Germinal center (tissue), 1 donor: Measurements from ENCODE around the gene LMAN1.

Source experiments
- DNase-seq: peaks from one replicate; pipeline ENCODE4 v3.0.0; 2012; ENCODE audit warnings: mixed read lengths, low spot score

Gene LMAN1, protein sequence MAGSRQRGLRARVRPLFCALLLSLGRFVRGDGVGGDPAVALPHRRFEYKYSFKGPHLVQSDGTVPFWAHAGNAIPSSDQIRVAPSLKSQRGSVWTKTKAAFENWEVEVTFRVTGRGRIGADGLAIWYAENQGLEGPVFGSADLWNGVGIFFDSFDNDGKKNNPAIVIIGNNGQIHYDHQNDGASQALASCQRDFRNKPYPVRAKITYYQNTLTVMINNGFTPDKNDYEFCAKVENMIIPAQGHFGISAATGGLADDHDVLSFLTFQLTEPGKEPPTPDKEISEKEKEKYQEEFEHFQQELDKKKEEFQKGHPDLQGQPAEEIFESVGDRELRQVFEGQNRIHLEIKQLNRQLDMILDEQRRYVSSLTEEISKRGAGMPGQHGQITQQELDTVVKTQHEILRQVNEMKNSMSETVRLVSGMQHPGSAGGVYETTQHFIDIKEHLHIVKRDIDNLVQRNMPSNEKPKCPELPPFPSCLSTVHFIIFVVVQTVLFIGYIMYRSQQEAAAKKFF

GRCh38 chr18:59358712-59359575 is at the start of gene LMAN1:
Gene LMAN1, minus strand, starts transcription at chr18:59359265. Its CDS starts 21 bp downstream, at chr18:59359244.
- DNase-seq, result peak; percentile 95

GRCh38 chr18:59402432-59403090 is 43.5 kb upstream of the LMAN1 start:
- DNase-seq, result peak; percentile 80

GRCh38 chr18:59400407-59400806 is 41.3 kb upstream of the LMAN1 start:
- no peak for DNase-seq

DNA sequence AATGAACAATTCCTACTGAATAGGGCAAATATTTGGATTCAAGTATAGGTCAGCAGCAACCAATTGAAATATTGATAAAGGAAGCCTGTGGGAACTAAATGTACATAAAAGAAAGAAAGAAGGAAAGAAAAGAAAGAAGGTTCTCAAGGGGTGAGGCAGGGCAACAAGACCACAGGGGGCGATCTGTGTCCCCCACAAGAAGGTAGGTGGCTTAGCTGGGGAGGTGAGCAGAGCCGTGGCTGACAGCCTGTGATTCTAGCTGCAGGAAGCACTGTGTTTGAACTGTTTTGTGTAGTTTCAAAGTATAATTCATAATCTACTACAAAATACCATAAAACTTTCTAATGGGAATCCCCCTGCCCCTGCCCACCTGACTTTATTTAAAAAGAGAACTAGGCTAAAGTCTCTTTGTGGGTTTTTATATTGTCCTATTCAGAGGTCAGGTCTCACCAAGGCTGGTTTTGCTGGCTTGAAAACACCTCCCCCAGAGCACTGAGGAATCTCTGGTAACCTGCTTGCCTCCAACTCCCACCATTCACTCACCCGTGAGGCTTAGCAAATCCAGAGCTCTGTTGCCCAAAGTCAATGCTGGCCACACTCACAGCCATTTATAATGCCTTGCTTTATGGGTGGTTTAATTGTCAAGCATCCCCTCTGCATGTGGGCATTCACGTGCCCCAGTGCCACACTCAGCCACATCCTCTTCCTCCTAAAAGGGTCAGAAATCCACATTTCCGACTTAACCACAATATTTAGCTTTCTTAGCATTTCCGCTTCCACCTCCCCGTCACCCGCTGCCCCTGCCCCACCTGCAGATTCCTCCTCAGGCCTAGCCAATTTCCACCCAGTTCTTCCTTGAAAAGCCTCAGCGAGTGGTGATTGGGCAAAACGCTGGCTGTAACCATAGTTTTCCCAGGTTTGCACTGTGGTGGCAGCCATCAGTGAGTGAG is 36.4 kb upstream of the LMAN1 start:
- no peak for DNase-seq

DNA sequence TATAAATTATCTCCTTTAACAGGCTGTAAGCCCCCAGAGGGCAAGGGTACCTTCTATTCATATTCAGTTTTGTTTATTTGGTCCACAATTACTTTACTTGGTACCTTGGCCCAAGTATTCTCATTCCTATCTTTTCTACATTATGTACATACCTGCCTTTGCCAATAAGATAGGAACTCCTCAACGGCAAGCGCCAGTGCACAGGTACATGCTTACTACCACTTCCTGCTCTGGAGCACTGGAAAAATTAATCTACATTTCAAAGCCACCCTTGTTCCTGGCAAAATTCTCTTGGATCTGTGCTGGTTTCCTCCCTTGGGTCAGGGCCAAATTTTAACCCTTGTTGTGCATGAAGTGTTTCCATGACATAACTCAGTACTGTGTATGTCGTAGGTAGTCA is 34.3 kb upstream of the LMAN1 start:
- no peak for DNase-seq

DNA sequence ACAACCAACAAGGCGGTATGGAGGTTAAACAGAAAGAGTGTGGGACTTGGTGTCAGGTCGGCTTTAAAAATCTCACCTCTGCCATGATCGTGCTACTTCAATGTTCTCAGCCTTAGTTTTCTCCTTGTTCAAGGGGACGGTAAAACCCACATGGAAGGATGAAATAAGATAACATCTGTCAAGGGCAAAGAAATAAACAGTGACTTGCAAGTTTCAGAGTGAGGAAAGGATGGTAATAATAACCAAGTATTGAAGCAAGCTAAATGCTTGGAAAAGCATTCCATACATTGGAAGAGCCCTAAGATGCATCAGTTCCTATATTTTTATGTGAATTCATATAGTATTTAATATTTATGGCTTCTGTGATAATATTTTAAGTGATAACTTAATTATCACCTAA is 29.8 kb upstream of the LMAN1 start:
- no peak for DNase-seq

GRCh38 chr18:59387687-59388565 is 28.9 kb upstream of the LMAN1 start:
- DNase-seq, result no peak

DNA sequence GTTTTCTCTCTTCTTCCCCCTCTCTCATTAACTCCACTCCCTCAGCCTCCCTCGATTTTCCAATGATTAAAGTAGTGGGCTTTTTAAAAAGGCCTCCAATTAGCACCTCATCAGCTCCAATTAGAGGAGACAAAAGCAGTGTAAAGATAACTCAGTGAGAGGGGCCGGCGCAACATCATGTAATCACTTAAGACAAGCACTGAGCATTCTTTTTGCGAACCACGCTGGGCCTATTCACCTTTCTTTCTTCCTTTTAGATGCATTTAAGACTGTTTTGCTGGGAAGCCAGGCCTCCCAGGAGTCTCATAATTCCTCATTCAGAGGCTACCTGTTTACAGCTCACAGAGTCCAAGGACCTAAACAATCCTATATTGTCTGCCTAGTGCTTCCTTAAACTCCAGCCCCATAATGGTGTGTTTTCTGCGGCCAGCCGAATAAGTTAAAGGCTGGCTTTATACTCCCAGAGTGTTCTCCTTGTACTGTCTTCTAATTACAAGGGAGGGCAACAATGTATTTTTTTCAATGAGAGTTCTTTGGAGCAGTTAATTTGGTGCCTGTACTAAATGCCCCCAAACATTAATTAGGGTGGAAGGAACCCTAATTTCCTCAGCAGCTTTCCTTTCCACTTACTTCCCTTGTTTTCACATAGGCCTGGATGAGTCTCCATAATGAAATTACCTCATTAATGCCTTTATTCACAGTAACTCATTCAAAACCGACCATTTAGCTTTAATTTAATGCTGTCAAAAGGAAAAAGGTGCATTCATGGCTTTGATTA is 28.0 kb upstream of the LMAN1 start:
- DNase-seq, result no peak

DNA sequence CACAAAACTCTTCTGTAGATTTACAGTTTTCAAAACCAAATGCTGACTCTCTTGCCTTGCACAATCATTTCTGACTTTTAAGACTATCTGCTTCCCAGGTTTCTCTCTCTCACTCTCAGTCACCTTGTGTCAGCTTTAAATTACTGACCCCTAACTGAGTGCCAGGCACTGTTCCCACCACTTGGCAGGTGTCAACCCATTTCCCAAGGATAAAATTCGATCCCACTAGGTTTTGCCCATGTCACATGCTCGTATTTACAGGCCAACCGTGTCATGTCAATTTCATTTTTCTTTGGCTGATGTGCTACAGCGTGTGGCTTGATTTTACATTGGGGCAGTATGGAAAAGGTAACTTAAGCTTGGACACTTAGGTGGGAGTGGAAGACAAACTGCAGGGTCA is 26.1 kb upstream of the LMAN1 start:
- no peak for DNase-seq

DNA sequence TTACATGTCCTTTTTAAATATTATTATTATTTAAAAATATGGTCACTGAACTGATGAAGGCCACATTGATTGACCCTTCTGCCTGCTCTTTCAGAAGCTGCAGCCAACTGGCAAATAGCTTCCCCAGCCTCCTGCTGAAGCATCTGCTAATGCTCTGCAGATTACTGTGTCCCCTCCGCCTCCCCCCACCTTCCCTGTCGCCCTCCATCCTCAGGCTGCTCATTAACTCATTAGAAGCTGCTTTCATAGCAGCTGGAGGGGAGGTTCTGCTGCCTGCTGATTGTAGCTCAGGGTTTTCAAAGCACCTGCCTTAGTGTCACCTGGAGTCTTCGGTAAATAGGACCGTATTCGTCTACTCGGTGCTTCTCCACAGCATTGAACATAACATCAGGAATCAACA is 24.8 kb upstream of the LMAN1 start:
- no peak for DNase-seq

DNA sequence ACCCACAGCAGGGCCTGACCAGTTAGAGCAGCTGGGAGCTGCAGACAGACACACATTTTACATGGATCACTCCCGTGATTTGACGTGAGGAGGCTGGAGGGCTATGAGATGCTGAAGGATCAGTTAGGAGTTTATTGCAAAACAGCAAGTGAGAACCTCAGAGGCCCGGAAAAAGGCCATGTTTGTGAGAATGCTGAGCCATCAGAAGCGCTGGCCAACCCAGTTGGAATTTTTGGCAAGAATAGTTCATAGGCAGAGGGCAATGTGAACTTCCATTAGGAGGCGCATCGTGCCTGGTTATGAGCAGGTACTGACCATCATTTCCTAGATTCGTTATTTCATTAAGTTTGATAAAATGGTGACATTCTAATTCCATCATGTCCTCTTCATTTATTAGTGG is 23.3 kb upstream of the LMAN1 start:
- DNase-seq, result no peak

DNA sequence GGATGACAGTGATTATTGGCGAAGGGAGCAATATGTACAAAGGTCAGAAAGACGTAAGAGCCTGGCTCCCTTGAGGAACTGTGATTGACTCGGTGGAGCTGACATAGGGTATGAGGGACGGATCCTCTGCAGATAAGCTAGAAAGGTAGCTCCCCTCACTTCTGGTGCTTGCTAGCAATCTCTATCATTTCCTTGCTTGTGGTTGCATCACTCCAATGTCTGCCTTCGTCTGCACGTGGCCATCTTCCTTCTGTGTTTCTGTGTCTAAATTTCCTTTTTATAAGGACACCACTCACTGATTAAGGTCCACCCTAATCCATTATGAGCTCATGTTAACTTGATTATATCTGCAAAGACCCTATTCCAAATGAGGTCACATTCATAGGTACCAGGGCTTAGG is 22.9 kb upstream of the LMAN1 start:
- no peak for DNase-seq

GRCh38 chr18:59380706-59381105 is 21.6 kb upstream of the LMAN1 start:
- DNase-seq, result no peak

GRCh38 chr18:59379772-59380522 is 20.9 kb upstream of the LMAN1 start:
- no peak for DNase-seq

DNA sequence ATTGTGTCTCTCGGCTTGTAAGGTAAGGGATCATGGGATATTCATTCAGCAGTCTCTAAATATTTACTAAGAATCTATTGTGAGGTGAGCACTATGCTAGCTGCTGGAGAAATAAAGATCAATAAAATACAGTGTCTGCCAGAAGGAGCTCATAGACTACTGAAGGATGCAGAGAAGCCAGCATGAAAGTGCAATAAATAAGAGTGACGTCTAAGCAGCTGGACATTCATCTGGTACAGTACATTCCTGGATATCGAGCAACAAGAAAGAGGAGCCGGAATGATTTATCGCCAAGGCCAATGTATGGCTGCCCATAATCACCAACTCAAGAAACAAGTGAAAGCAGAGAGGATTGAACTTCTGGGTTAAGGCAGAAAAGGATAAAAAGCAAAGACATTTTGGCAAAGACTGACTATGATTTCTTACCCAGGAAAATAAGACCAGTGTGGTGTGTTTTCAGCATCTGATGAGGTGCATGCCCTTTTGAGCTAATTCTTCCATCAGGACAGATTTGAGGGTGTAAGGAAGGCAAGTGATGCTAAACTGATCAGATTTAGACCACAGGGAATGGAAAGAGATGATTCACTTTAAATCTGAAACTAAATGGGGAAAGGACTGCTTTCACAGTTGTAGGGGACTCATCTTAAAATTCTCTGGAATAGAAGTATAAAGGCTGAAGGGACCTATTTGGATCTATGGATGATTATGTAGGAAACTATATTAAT is 18.7 kb upstream of the LMAN1 start:
- no peak for DNase-seq

GRCh38 chr18:59376351-59376935 is 17.4 kb upstream of the LMAN1 start:
- DNase-seq, result no peak

GRCh38 chr18:59374128-59374527 is 15.1 kb upstream of the LMAN1 start:
- no peak for DNase-seq

DNA sequence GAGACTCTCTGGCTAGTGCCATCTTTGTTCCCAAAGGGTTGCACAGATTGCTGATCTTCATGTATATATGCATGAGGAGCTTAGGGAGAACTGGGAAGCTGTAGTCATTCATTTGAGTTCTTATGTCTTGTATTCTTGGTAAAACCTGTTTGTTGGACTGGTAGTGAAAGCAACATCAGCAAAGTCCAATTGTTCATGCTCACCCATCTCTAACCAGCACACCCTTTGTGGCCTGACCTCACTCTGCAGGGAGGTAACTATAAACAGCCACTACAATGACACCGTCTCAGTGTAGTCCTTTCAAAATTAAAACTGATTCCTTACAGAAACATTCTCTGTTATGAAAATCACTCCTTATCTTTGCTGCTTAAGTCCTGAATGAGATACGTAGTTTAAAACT is 13.9 kb upstream of the LMAN1 start:
- DNase-seq, result no peak
